VCaP (cell line): ENCODE measurements around the gene DNAH5.

Experiments
- H3K27ac ChIP-seq: fragments of 450-650 bp; 2 replicates; pipeline ENCODE4 v1.5.1; 2017
- CTCF ChIP-seq: fragments of 450-650 bp; conservative IDR thresholded peaks from 2 replicates; pipeline ENCODE4 v1.5.1; 2017; ENCODE audit warnings: mild to moderate bottlenecking, moderate library complexity

DNAH5 gene

GRCh38 chr5:13941468-13941867 is 3.0 kb downstream of the DNAH5 start:
- peak overlapping the region; percentile 97; the same call in 1 of the 2 replicates for H3K27ac ChIP-seq
- TF ChIP-seq CTCF = no peak

GRCh38 chr5:13939638-13940037 is 4.8 kb downstream of the DNAH5 start:
- H3K27ac ChIP-seq = peak overlapping the region; percentile 97
- no peak for TF ChIP-seq CTCF

- peak overlapping the region; percentile 97 for H3K27ac ChIP-seq
- no peak for TF ChIP-seq CTCF
Measured at GRCh38 chr5:13934921-13935320, 9.6 kb downstream of the DNAH5 start.

GRCh38 chr5:13934125-13934524 is 10.4 kb downstream of the DNAH5 start:
- no peak for TF ChIP-seq CTCF
- peak overlapping the region; percentile 97; the same call in 1 of the 2 replicates for H3K27ac ChIP-seq

GRCh38 chr5:13932561-13932960 is 11.9 kb downstream of the DNAH5 start:
- no peak for TF ChIP-seq CTCF
- H3K27ac ChIP-seq = peak overlapping the region; percentile 77; the same call in 1 of the 2 replicates

GRCh38 chr5:13932011-13932410 is 12.5 kb downstream of the DNAH5 start:
- peak overlapping the region; percentile 77 for H3K27ac ChIP-seq
- TF ChIP-seq CTCF = no peak

- peak overlapping the region; percentile 77 for H3K27ac ChIP-seq
- no peak for TF ChIP-seq CTCF
Measured at GRCh38 chr5:13930541-13931171, 13.8 kb downstream of the DNAH5 start.
